ENCODE measurements around the gene NDUFAF4.

DNA sequence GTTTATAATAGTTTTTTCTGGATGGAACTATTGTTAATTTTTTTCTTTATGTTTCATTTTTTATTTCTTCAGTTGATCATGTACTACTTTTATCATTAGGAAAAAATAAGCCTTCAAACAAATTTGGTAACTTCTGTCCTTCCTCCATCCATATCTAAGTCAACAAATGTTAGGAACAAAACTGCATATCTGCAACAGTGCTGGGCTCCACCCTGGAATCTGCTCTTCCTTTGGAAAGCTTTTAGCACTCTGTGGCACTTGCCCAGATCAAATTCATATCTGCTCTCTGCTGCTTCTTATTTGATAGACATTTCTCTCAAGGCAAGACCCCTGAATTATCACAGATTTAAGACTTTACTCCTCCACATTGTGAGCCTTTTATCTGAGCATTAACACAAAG lies 36.1 kb downstream of the NDUFAF4 start:
- TF ChIP-seq, protein P1, sequence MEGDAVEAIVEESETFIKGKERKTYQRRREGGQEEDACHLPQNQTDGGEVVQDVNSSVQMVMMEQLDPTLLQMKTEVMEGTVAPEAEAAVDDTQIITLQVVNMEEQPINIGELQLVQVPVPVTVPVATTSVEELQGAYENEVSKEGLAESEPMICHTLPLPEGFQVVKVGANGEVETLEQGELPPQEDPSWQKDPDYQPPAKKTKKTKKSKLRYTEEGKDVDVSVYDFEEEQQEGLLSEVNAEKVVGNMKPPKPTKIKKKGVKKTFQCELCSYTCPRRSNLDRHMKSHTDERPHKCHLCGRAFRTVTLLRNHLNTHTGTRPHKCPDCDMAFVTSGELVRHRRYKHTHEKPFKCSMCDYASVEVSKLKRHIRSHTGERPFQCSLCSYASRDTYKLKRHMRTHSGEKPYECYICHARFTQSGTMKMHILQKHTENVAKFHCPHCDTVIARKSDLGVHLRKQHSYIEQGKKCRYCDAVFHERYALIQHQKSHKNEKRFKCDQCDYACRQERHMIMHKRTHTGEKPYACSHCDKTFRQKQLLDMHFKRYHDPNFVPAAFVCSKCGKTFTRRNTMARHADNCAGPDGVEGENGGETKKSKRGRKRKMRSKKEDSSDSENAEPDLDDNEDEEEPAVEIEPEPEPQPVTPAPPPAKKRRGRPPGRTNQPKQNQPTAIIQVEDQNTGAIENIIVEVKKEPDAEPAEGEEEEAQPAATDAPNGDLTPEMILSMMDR (IDR thresholded peaks at IDR 0.05; ENCODE audit: low read depth, low read length, poor library complexity, severe bottlenecking) = no peak
- no peak for TF ChIP-seq EZH2phosphoT487 (IDR thresholded peaks at IDR 0.05; ENCODE audit: borderline replicate concordance, low read length)

Data from DOHH2 (cell line).